GM11168 (cell line): ENCODE data around the gene HPSE2.
"Not testable (repeated sequence)": the region's sequence is repeated elsewhere in the genome, so short reads cannot be mapped to it uniquely, and the experiment has no call there.

ENCODE experiments used
- in situ Hi-C: fragments of 300-500 bp; cut with MboI; formaldehyde crosslinking; loops from one replicate; pipeline ENCODE4 v1.12.0; 2022; ENCODE audit warnings: low sequenced_read_pairs; ENCODE audit not compliant: unreplicated experiment

HPSE2 gene

GRCh38 chr10:99170116-99170675, 65.5 kb downstream of the HPSE2 start:
- in situ Hi-C loops: no loop called here

GRCh38 chr10:99161165-99161564, 74.5 kb downstream of the HPSE2 start:
- in situ Hi-C loops: no loop called here

- in situ Hi-C loops: no loop called here
These were observed 92.0 kb downstream of the HPSE2 start for GRCh38 chr10:99143651-99144050.

- in situ Hi-C loops: no loop called here
These were observed 92.6 kb downstream of the HPSE2 start for GRCh38 chr10:99143011-99143410.

- in situ Hi-C loops: not testable (repeated sequence)
These were observed 102.8 kb downstream of the HPSE2 start for GRCh38 chr10:99132897-99133296.

GRCh38 chr10:99125879-99126278, 109.8 kb downstream of the HPSE2 start:
- in situ Hi-C loops: no loop called here

GRCh38 chr10:99124376-99124775, 111.3 kb downstream of the HPSE2 start:
- in situ Hi-C loops: no loop called here

GRCh38 chr10:99123851-99124250, 111.8 kb downstream of the HPSE2 start:
- in situ Hi-C loops: no loop called here

- in situ Hi-C loops: no loop called here
These were observed 112.3 kb downstream of the HPSE2 start for GRCh38 chr10:99123336-99123735.

GRCh38 chr10:99119258-99119748, 116.3 kb downstream of the HPSE2 start:
- in situ Hi-C loops: no loop called here

- in situ Hi-C loops: no loop called here
These were observed 119.9 kb downstream of the HPSE2 start for GRCh38 chr10:99115703-99116102.

GRCh38 chr10:99085358-99085757, 150.3 kb downstream of the HPSE2 start:
- in situ Hi-C loops: no loop called here

- in situ Hi-C loops: no loop called here
These were observed 151.5 kb downstream of the HPSE2 start for GRCh38 chr10:99084161-99084560.

- in situ Hi-C loops: no loop called here
These were observed 155.2 kb downstream of the HPSE2 start for GRCh38 chr10:99080275-99080945.

GRCh38 chr10:99062591-99062990, 173.1 kb downstream of the HPSE2 start:
- in situ Hi-C loops: no loop called here

GRCh38 chr10:99058762-99059161, 176.9 kb downstream of the HPSE2 start:
- in situ Hi-C loops: no loop called here

GRCh38 chr10:99057936-99058690, 177.5 kb downstream of the HPSE2 start:
- in situ Hi-C loops: no loop called here

- in situ Hi-C loops: no loop called here
These were observed 190.0 kb downstream of the HPSE2 start for GRCh38 chr10:99045671-99046070.

GRCh38 chr10:99042051-99042771, 193.4 kb downstream of the HPSE2 start:
- in situ Hi-C loops: no loop called here

- in situ Hi-C loops: no loop called here
These were observed 194.2 kb downstream of the HPSE2 start for GRCh38 chr10:99041468-99041867.

GRCh38 chr10:99013885-99014284, 221.8 kb downstream of the HPSE2 start:
- in situ Hi-C loops: no loop called here
